ENCODE data around the gene GAS2.

Gene GAS2

GRCh38 chr11:22728600-22729389, 62.4 kb downstream of the GAS2 start:
- DNase-seq (ENCODE audit: low read depth in 2 of 2), result no peak

- DNase-seq (ENCODE audit: low read depth in 2 of 2), result no peak
These were observed 63.9 kb downstream of the GAS2 start for GRCh38 chr11:22730319-22730718.

- DNase-seq (ENCODE audit: low read depth in 2 of 2), result no peak
These were observed 66.2 kb downstream of the GAS2 start for GRCh38 chr11:22732588-22732987.

- no peak for DNase-seq (ENCODE audit: low read depth in 2 of 2)
These were observed 67.3 kb downstream of the GAS2 start for GRCh38 chr11:22733475-22734248.

GRCh38 chr11:22734628-22735345, 68.4 kb downstream of the GAS2 start:
- no peak for DNase-seq (ENCODE audit: low read depth in 2 of 2)

- DNase-seq (ENCODE audit: low read depth in 2 of 2), result no peak
These were observed 75.8 kb downstream of the GAS2 start for GRCh38 chr11:22742157-22742613.

GRCh38 chr11:22749536-22749935, 83.1 kb downstream of the GAS2 start:
- DNase-seq (ENCODE audit: low read depth in 2 of 2), result no peak

GRCh38 chr11:22752908-22753310, 86.5 kb downstream of the GAS2 start:
- DNase-seq (ENCODE audit: low read depth in 2 of 2), result no peak

GRCh38 chr11:22753416-22753815, 87.0 kb downstream of the GAS2 start:
- DNase-seq (ENCODE audit: low read depth in 2 of 2), result no peak

GRCh38 chr11:22761066-22761465, 94.7 kb downstream of the GAS2 start:
- no peak for DNase-seq (ENCODE audit: low read depth in 2 of 2)

- no peak for DNase-seq (ENCODE audit: low read depth in 2 of 2)
These were observed 96.8 kb downstream of the GAS2 start for GRCh38 chr11:22763166-22763565.

- DNase-seq (ENCODE audit: low read depth in 2 of 2), result no peak
These were observed 98.3 kb downstream of the GAS2 start for GRCh38 chr11:22764735-22765134.

- DNase-seq (ENCODE audit: low read depth in 2 of 2), result no peak
These were observed 101.9 kb downstream of the GAS2 start for GRCh38 chr11:22768281-22768680.

- DNase-seq (ENCODE audit: low read depth in 2 of 2), result no peak
These were observed 102.7 kb downstream of the GAS2 start for GRCh38 chr11:22769081-22769480.

- no peak for DNase-seq (ENCODE audit: low read depth in 2 of 2)
These were observed 108.3 kb downstream of the GAS2 start for GRCh38 chr11:22774716-22775115.

GRCh38 chr11:22775248-22775647, 108.8 kb downstream of the GAS2 start:
- no peak for DNase-seq (ENCODE audit: low read depth in 2 of 2)

GRCh38 chr11:22778642-22779041, 112.2 kb downstream of the GAS2 start:
- DNase-seq (ENCODE audit: low read depth in 2 of 2), result no peak

- DNase-seq (ENCODE audit: low read depth in 2 of 2), result no peak
These were observed 113.4 kb downstream of the GAS2 start for GRCh38 chr11:22779850-22780249.

GRCh38 chr11:22780952-22781593, 114.7 kb downstream of the GAS2 start:
- DNase-seq (ENCODE audit: low read depth in 2 of 2), result no peak

- no peak for DNase-seq (ENCODE audit: low read depth in 2 of 2)
These were observed 118.8 kb downstream of the GAS2 start for GRCh38 chr11:22785251-22785650.

- DNase-seq (ENCODE audit: low read depth in 2 of 2), result no peak
These were observed 120.1 kb downstream of the GAS2 start for GRCh38 chr11:22786475-22786874.

GRCh38 chr11:22787055-22787454, 120.6 kb downstream of the GAS2 start:
- DNase-seq (ENCODE audit: low read depth in 2 of 2), result no peak

Data from stimulated activated CD8-positive, alpha-beta memory T cell treated with anti-CD3 and anti-CD28 coated beads, Interleukin-2, amount 100 ng/mL, for 1 hour (primary cell).